ENCODE results near the gene KIF12. TPM values are rescaled to one million over a fixed set of nuclear protein-coding genes. Genes with fewer than 3 reads are reported as not detected.

The KIF12 gene
- total and polyA plus RNA-seq, 2 donors (not counting 3 experiments of a cell fraction or from before 2014, with no cell fraction given) = 0.46 to 0.97 TPM

GRCh38 chr9:114060711-114061110 lies 38.4 kb downstream of the KIF12 start:
- no peaks in the 10 kb centered on the region for H3K9me3 ChIP-seq (replicated peaks; ENCODE audit: control insufficient read depth, insufficient read depth, low read length)
- H2AFZ ChIP-seq (ENCODE audit: low read depth, low read length) = no peak overlapping the region
- H3K27ac ChIP-seq (ENCODE audit: insufficient read depth, low read depth, low read length) = no peak overlapping the region
- H3K4me3 ChIP-seq (replicated peaks in 1 of 3; ENCODE audit: insufficient read depth in 1 of 3, low read depth in 1 of 3, low read length in 3 of 3) = no peak overlapping the region
- no peak overlapping the region for H3K4me2 ChIP-seq (ENCODE audit: insufficient read depth, low read length)
- no peak for TF ChIP-seq POLR2AphosphoS5 (IDR thresholded peaks at IDR 0.05; ENCODE audit: insufficient read depth, low read depth, low read length)
- no peak for TF ChIP-seq MAX (IDR thresholded peaks at IDR 0.05; ENCODE audit: insufficient read depth, insufficient read length)
- TF ChIP-seq FOS (IDR thresholded peaks at IDR 0.05; ENCODE audit: borderline replicate concordance, insufficient read depth, low read length) = no peak
- TF ChIP-seq CTCF (IDR thresholded peaks at IDR 0.05; ENCODE audit: extremely low read depth in 1 of 2, insufficient read depth in 1 of 2, low read depth in 1 of 2, low read length in 2 of 2) = no peak
- TF ChIP-seq EZH2 (IDR thresholded peaks at IDR 0.05; ENCODE audit: borderline replicate concordance, low read depth, low read length, severe bottlenecking) = no peak
- no peak for TF ChIP-seq MYC (IDR thresholded peaks at IDR 0.05; ENCODE audit: low read depth, low read length)
- TF ChIP-seq POLR2A (IDR thresholded peaks at IDR 0.05; ENCODE audit: low read depth, low read length) = no peak
- no peak for TF ChIP-seq JUN (IDR thresholded peaks at IDR 0.05; ENCODE audit: borderline replicate concordance, insufficient read depth, insufficient read length, low read depth)
- TF ChIP-seq GATA2 (IDR thresholded peaks at IDR 0.05; ENCODE audit: insufficient read depth, insufficient read length, low read depth, low read length) = no peak
- no peaks in the 10 kb centered on the region for H3K4me1 ChIP-seq (ENCODE audit: control insufficient read depth, extremely low read depth, insufficient read depth, low read length)
- H4K20me1 ChIP-seq (replicated peaks; ENCODE audit: control insufficient read depth, extremely low read depth, insufficient read depth, low read length) = no peaks in the 10 kb centered on the region
- FAIRE-seq (no peak), DNase-seq (ENCODE audit: low read depth, low spot score) (no peak)
- H3K9ac ChIP-seq (replicated peaks; ENCODE audit: extremely low read depth, insufficient read depth, low read length) = no peak overlapping the region
- dilution Hi-C loops (cut with MboI; ENCODE audit: extremely low pct_ligation_motif_present, low sequenced_read_pairs) = no loop called here
- no TSS peak for BruUV-seq (replicated peaks)
- intact Hi-C loops (cut with micrococcal nuclease) = no loop called here
- no peaks in the 10 kb centered on the region for H3K79me2 ChIP-seq (ENCODE audit: control insufficient read depth, insufficient read depth, low read length)
- H3K27me3 ChIP-seq (ENCODE audit: control insufficient read depth in 2 of 2, insufficient read depth in 2 of 2, low read length in 2 of 2) = peaks cover 8 to 14% of the 10 kb centered on the region in 2 experiments
- ChIA-PET CTCF (interaction anchor here (1.6 kb wide), 1 partner anchor 323 kb away, joined by 4 read pairs; no protein-coding TSS in a partner anchor), POLR2A (no interaction called here)
- H3K36me3 ChIP-seq (ENCODE audit: control insufficient read depth in 2 of 2, extremely low read depth in 1 of 2, insufficient read depth in 2 of 2, low read length in 2 of 2) = no peaks in the 10 kb centered on the region
- H3K9me1 ChIP-seq (replicated peaks; ENCODE audit: control insufficient read depth, extremely low read depth, insufficient read depth, low read length) = no peaks in the 10 kb centered on the region
